Endothelial cell of umbilical vein (primary cell): ENCODE results near the gene PON3. TPM values are rescaled to one million over a fixed set of nuclear protein-coding genes. Genes with fewer than 3 reads are reported as not detected.

Source experiments
- BruUV-seq: library from RNA; stranded (reverse); fragments of 400-500 nt; replicated peaks from 2 replicates; lab custom pipeline; 2021; lab: Mats Ljungman, UMichigan
- CTCF ChIA-PET: fragments of 300-600, 350-600 bp; sonication (Branson Sonifier 250); formaldehyde crosslinking; loops from one replicate; lab custom pipeline; 2021; ENCODE audit warnings: antibody characterized with exemption, inconsistent platforms; lab: Charles Lee
- POLR2A ChIA-PET: fragments of 300-600, 350-600 bp; sonication (Branson Sonifier 250); formaldehyde crosslinking; loops from one replicate; lab custom pipeline; 2021; ENCODE audit warnings: antibody characterized with exemption, inconsistent platforms; lab: Charles Lee
- DNase-seq: peaks from one replicate; pipeline ENCODE4 v3.0.0-alpha.2; 2011; ENCODE audit warnings: low read depth, low spot score
- FAIRE-seq: peaks from 2 replicates; lab custom pipeline; 2011; peaks lifted over from hg19 to GRCh38; lab: Jason Lieb, UNC
- H2AFZ ChIP-seq: 2 replicates; pipeline ENCODE4 v1.6.0; 2012; ENCODE audit warnings: low read depth, low read length, control low read depth, inconsistent platforms
- H3K27ac ChIP-seq: 2 replicates; pipeline ENCODE4 v1.5.1; 2011; ENCODE audit warnings: low read depth, mild to moderate bottlenecking, control low read depth, low read length, moderate library complexity; ENCODE audit not compliant: insufficient read depth
- H3K27me3 ChIP-seq, 2 experiments: 2 replicates each; pipeline versions ENCODE4 v1.6.0 to v1.6.1; 2011; ENCODE audit warnings: low read length in 2 of 2, mixed read lengths in 1 of 2; ENCODE audit not compliant: control insufficient read depth in 2 of 2, insufficient read depth in 2 of 2
- H3K36me3 ChIP-seq, 2 experiments: 2 replicates in 1 of 2; 3 replicates in 1 of 2; pipeline ENCODE4 v1.5.1; 2011; ENCODE audit warnings: low read length in 2 of 2, mild to moderate bottlenecking in 1 of 2, moderate library complexity in 1 of 2; ENCODE audit not compliant: control insufficient read depth in 2 of 2, insufficient read depth in 2 of 2; ENCODE audit errors: extremely low read depth in 1 of 2
- H3K4me1 ChIP-seq: 3 replicates; pipeline ENCODE4 v1.5.1; 2011; ENCODE audit warnings: mild to moderate bottlenecking, low read length; ENCODE audit not compliant: control insufficient read depth, insufficient read depth; ENCODE audit errors: extremely low read depth
- H3K4me2 ChIP-seq: 2 replicates; pipeline ENCODE4 v1.6.1; 2011; ENCODE audit warnings: low read length, control low read depth, mixed read lengths; ENCODE audit not compliant: insufficient read depth
- H3K4me3 ChIP-seq, 3 experiments: fragments of 200-600 bp in 1 of 3; sonication (generic), shearing (Covaris generic) in 1 of 3; replicated peaks in 1 of 3; 2 replicates each; pipeline ENCODE4 v1.5.1; 2011 to 2016; ENCODE audit warnings: control low read depth in 3 of 3, low read length in 3 of 3, mild to moderate bottlenecking in 2 of 3, inconsistent platforms in 1 of 3, low read depth in 1 of 3, moderate library complexity in 1 of 3; ENCODE audit not compliant: insufficient read depth in 1 of 3
- H3K79me2 ChIP-seq: 2 replicates; pipeline ENCODE4 v1.6.0; 2012; ENCODE audit warnings: low read length, inconsistent platforms; ENCODE audit not compliant: control insufficient read depth, insufficient read depth
- H3K9ac ChIP-seq: replicated peaks from 2 replicates; pipeline ENCODE3; 2011; ENCODE audit warnings: low read length, control low read depth; ENCODE audit not compliant: insufficient read depth; ENCODE audit errors: extremely low read depth
- H3K9me1 ChIP-seq: replicated peaks from 3 replicates; pipeline ENCODE4 v1.6.0; 2011; ENCODE audit warnings: mild to moderate bottlenecking, low read length; ENCODE audit not compliant: control insufficient read depth, insufficient read depth; ENCODE audit errors: extremely low read depth
- H3K9me3 ChIP-seq: replicated peaks from 2 replicates; pipeline ENCODE4 v1.5.1; 2012; ENCODE audit warnings: low read length, inconsistent platforms; ENCODE audit not compliant: control insufficient read depth, insufficient read depth
- H4K20me1 ChIP-seq: replicated peaks from 2 replicates; pipeline ENCODE3; 2011; ENCODE audit warnings: mild to moderate bottlenecking, low read length; ENCODE audit not compliant: control insufficient read depth, insufficient read depth; ENCODE audit errors: extremely low read depth
- CTCF ChIP-seq, 2 donors: IDR thresholded peaks; 1 replicate in 1 of 2; 2 replicates in 1 of 2; pipeline ENCODE4 v1.5.1; 2011; ENCODE audit warnings: low read length in 2 of 2, mild to moderate bottlenecking in 2 of 2, moderate library complexity in 2 of 2, control low read depth in 1 of 2, inconsistent platforms in 1 of 2, low read depth in 1 of 2; ENCODE audit not compliant: insufficient read depth in 1 of 2; ENCODE audit errors: extremely low read depth in 1 of 2
- EZH2 ChIP-seq: IDR thresholded peaks from 2 replicates; pipeline ENCODE4 v1.6.1; 2012; ENCODE audit warnings: borderline replicate concordance, low read depth, mild to moderate bottlenecking, moderate library complexity, low read length, inconsistent platforms; ENCODE audit not compliant: severe bottlenecking
- FOS ChIP-seq: IDR thresholded peaks from 2 replicates; pipeline ENCODE4 v1.6.1; 2011; ENCODE audit warnings: mild to moderate bottlenecking, low read length, moderate library complexity, borderline replicate concordance; ENCODE audit not compliant: insufficient read depth
- GATA2 ChIP-seq: IDR thresholded peaks from 2 replicates; pipeline ENCODE4 v1.7.0; 2011; ENCODE audit warnings: low read depth, mild to moderate bottlenecking, moderate library complexity, mixed read lengths, low read length; ENCODE audit not compliant: insufficient read length, insufficient read depth
- JUN ChIP-seq: IDR thresholded peaks from 2 replicates; pipeline ENCODE4 v1.6.1; 2011; ENCODE audit warnings: borderline replicate concordance, low read depth; ENCODE audit not compliant: insufficient read length, insufficient read depth
- MAX ChIP-seq: IDR thresholded peaks from 2 replicates; pipeline ENCODE4 v1.6.1; 2011; ENCODE audit not compliant: insufficient read depth, insufficient read length
- MYC ChIP-seq: IDR thresholded peaks from one replicate; pipeline ENCODE4 v1.6.1; 2011; ENCODE audit warnings: mild to moderate bottlenecking, low read depth, low read length
- POLR2A ChIP-seq: IDR thresholded peaks from 2 replicates; pipeline ENCODE4 v1.6.1; 2012; ENCODE audit warnings: low read depth, mild to moderate bottlenecking, control low read depth, low read length
- POLR2AphosphoS5 ChIP-seq: IDR thresholded peaks from 2 replicates; pipeline ENCODE4 v1.6.1; 2012; ENCODE audit warnings: low read depth, mild to moderate bottlenecking, control low read depth, low read length, moderate library complexity; ENCODE audit not compliant: insufficient read depth
- dilution Hi-C: fragments of 300-500 bp; cut with MboI; formaldehyde crosslinking; loops from one replicate; pipeline ENCODE4 v1.15.0; 2019; ENCODE audit warnings: low sequenced_read_pairs; ENCODE audit not compliant: extremely low pct_ligation_motif_present
- intact Hi-C: fragments of 100-400 bp; cut with micrococcal nuclease; formaldehyde crosslinking; loops from one replicate; pipeline ENCODE4 v1.10.0; 2022
- polyA plus RNA-seq, 4 experiments: library from polyadenylated mRNA; depleted of rRNA in 3 of 4; stranded (reverse) in 3 of 4; unstranded in 1 of 4; fragments of >200 nt; gene quantifications; 2 replicates each; pipeline versions ENCODE4 v1.2.1 to v1.2.3, GENCODE V29; 2011 to 2012; ENCODE audit warnings: missing spikeins in 1 of 4
- total RNA-seq: library from RNA; stranded (reverse); gene quantifications from 2 replicates; pipeline ENCODE4 v1.2.3, GENCODE V29; 2021

PON3 gene
- total and polyA plus RNA-seq, 2 donors (not counting 3 experiments of a cell fraction or from before 2014, with no cell fraction given), result 0.83 to 3.4 TPM

GRCh38 chr7:95421000-95421846 is 25.0 kb upstream of the PON3 start:
- FAIRE-seq (no peak), DNase-seq (no peak)
- H2AFZ ChIP-seq, result no peak overlapping the region
- H3K4me2 ChIP-seq, result no peak overlapping the region
- ChIA-PET CTCF (interaction anchor here (0.9 kb wide), 1 partner anchor 55 kb away, joined by 3 read pairs; no protein-coding TSS in a partner anchor), POLR2A (no interaction called here)
- no peaks in the 10 kb centered on the region for H3K4me1 ChIP-seq
- H3K27ac ChIP-seq, result no peak overlapping the region
- intact Hi-C loops (no loop called here), dilution Hi-C loops (no loop called here)
- TF ChIP-seq FOS (no peak), GATA2 (no peak), POLR2AphosphoS5 (no peak), JUN (no peak), CTCF (IDR thresholded peaks at IDR 0.05; ENCODE audit: extremely low read depth in 1 of 2, insufficient read depth in 1 of 2, low read depth in 1 of 2, low read length in 2 of 2) (no peak), MAX (no peak), EZH2 (no peak), MYC (no peak), POLR2A (no peak)
- no TSS peak for BruUV-seq
- no peak overlapping the region for H3K4me3 ChIP-seq
- peaks cover 12% of the 10 kb centered on the region for H3K79me2 ChIP-seq
- H3K36me3 ChIP-seq, result peaks cover 2 to 3% of the 10 kb centered on the region in 2 experiments
- no peaks in the 10 kb centered on the region for H3K27me3 ChIP-seq
- peaks cover 3% of the 10 kb centered on the region for H4K20me1 ChIP-seq
- no peaks in the 10 kb centered on the region for H3K9me1 ChIP-seq
- H3K9me3 ChIP-seq, result no peaks in the 10 kb centered on the region
- H3K9ac ChIP-seq, result no peak overlapping the region
